Measurements from ENCODE around the gene KPNA5.

The KPNA5 gene

DNA sequence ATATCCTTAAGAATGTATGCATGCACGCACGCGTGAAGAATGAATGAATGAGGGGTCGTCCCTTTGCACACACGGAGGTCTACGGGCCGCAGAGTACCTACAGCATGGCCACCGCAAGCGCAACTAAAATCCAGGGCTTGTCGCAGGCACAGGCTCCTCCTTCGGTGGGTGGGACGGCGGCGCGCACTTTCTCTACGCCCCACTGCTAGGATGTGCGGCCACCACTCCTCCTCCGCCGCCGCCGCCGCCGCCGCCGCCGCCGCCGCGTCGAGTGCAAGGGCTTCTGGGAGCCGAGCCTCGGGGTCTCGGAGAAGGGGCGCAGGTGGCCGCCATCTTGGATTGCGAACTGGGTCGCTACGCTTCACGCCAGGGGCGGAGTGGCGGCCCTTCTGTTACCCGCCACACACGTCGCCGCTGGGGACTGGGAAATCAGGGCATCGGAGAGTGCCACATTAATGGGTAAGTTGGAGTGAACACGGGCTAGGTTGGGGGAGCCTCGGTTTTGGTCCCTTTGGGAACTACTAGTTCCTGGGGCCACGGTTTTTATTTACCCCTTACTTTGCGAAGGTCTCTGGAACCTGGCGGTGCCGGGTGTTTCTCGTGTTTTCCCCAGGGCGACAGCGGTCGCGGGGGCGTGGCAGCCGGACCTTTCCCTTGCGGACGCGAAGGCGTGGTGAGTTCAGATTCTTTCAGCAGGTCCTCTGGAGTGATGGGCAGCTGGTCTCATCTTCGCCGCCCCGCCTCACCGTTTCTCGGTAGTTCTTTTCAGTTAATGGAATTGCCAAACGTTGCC, at the start of gene KPNA5:
Gene KPNA5 (plus strand): TSS at position 332 of the 793 bp plus-strand sequence. CDS start 124 bp downstream, at position 456.
- peak within 1 kb of the TSS; percentile 97 for H3K27ac ChIP-seq
- TF ChIP-seq, protein P1, sequence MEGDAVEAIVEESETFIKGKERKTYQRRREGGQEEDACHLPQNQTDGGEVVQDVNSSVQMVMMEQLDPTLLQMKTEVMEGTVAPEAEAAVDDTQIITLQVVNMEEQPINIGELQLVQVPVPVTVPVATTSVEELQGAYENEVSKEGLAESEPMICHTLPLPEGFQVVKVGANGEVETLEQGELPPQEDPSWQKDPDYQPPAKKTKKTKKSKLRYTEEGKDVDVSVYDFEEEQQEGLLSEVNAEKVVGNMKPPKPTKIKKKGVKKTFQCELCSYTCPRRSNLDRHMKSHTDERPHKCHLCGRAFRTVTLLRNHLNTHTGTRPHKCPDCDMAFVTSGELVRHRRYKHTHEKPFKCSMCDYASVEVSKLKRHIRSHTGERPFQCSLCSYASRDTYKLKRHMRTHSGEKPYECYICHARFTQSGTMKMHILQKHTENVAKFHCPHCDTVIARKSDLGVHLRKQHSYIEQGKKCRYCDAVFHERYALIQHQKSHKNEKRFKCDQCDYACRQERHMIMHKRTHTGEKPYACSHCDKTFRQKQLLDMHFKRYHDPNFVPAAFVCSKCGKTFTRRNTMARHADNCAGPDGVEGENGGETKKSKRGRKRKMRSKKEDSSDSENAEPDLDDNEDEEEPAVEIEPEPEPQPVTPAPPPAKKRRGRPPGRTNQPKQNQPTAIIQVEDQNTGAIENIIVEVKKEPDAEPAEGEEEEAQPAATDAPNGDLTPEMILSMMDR (conservative IDR thresholded peaks at IDR 0.05) = no peak

DNA sequence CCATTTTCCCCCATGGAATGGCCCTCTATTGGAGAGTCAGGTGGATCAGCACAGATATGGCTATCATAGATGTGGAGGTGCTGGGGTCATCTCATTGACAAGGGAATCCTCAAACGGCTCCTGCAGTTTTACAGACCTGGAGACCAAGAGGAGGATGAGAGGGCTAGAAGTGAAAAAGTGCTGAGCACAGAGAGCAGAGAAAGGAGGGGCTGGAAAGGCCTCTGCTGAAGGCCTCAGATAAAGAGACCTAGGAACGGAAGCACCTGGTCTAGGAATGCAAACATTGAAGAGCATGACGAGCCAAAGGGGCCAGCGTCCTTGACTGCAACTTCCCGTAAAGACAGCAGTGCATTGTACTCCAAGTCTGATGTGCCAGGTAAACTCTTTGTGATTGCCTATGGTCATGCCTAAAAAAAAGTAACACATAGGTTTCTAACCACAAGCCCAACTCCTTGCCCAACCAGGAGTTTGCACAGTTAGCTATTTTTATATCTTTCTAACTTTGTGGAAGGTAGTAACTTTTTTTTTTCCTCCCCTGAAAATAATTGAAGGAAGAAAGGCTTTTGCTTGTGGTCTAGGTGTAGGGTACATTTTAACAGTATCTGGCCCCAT, 49.5 kb upstream of the KPNA5 start:
- H3K27ac ChIP-seq = peak overlapping the region; percentile 84
- TF ChIP-seq, protein P1 (conservative IDR thresholded peaks at IDR 0.05) = no peak

DNA sequence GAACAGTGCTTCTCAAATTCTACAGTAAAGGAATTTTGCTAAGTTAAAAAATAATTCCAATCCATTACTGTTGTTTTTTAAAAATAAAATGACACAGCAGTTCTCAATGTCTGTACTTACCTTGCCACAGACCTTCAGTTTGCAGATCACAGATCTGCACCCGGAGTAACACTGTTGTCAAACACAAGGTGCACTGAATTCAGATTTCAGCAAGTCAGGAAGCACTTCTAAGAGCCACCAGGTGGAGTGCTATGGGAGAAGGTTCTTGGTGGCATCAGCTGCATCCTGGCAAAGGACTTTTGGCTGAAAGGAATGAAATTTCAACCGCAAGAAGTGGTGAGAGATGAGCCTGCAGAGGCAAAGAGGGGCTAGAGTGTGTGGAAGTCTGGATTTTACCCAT, 47.3 kb upstream of the KPNA5 start:
- peak overlapping the region; percentile 84 for H3K27ac ChIP-seq
- TF ChIP-seq, protein P1 (conservative IDR thresholded peaks at IDR 0.05) = peak; percentile 40; the same call in 1 of the 2 replicates

DNA sequence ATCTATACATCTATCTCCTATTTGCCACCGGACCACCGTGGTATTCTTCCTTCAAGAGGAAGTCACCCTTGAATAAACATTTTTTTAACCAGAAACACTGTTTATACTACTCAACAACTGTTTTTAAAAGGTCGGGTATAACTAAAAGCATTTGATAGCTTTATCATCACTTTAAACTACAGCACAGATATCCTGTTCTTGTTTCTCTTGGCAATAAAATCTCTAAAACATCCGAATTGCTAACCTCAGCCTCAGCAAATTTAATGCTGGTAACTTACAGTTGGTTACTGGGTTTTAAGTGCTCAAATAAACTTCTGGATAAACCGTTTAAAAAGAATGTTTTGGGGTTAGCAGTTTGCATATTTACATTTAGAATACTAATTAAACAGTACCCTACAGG, 32.9 kb upstream of the KPNA5 start:
- H3K27ac ChIP-seq = no peak overlapping the region
- TF ChIP-seq, protein P1 (conservative IDR thresholded peaks at IDR 0.05) = no peak

DNA sequence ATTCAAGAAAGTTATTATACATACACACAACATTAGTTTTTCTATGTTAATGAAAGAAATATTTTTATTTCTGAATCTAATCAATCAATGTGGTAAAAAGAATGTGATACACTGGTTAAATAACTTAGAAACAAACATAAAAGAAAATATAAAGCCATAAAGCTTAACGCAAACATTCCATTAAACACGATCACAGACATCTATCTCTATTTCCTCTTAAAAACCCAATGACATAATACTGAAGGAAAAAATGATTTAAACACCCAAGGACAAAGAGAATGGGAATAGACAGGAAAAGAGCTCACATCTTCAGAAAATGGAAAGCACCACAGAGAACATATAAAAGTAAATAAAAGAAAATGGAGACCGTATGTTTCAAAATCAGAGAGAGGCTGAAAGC, 31.9 kb upstream of the KPNA5 start:
- no peak overlapping the region for H3K27ac ChIP-seq
- TF ChIP-seq, protein P1 (conservative IDR thresholded peaks at IDR 0.05) = no peak

DNA sequence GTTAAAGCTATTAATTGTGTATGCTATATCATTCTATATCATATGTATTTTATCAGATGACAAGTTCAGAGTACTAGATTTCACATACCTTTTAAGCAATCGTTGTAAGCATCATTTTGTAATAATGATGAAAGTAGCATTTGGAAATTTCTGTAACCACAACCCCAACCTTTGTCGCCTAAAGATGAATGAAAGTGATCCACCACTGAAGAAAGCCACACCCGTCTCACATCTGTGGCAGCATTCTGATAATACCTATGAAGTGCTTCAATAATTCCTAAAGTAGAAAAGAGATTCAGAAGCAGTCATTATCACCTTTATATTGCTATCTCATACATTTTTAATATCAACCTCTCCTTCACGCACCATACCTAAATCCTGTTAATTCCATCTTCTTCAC, 29.1 kb upstream of the KPNA5 start:
- no peak overlapping the region for H3K27ac ChIP-seq
- TF ChIP-seq, protein P1 (conservative IDR thresholded peaks at IDR 0.05) = no peak

DNA sequence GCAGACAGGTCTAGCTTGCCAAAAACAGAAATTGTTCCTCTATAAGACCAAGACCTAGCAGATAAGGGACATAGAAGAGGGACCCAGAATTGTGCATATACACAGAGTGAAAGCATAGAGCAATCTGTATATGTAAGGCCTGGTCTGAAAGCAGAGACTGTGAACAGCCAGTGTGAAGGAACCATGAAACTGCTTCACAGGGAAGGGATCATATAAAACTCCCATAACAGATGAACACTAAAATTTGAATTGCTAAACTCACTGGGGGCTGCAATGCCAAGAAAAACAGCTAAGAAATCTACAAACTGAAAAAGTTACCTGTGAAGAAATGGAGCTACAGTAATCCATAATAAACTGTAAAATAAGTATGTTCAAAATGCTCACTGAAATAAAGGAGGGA, 19.4 kb upstream of the KPNA5 start:
- H3K27ac ChIP-seq = no peak overlapping the region
- TF ChIP-seq, protein P1 (conservative IDR thresholded peaks at IDR 0.05) = no peak
